Left renal cortex interstitium (tissue), 4 donors: ENCODE data around the gene TRIM32. TPM values are rescaled to one million over a fixed set of nuclear protein-coding genes. Genes with fewer than 3 reads are reported as not detected.

Source experiments
- DNase-seq, 4 donors: peaks; one replicate each; pipeline ENCODE4 v3.0.0-alpha.2; 2013; ENCODE audit warnings: low read depth in 4 of 4, low spot score in 2 of 4, missing footprints in 1 of 4
- polyA plus RNA-seq, 4 donors: library from polyadenylated mRNA; unstranded; fragments of 120-200 nt; gene quantifications; one replicate each; pipeline ENCODE4 v1.2.1, GENCODE V29; 2013; ENCODE audit not compliant: insufficient read length in 4 of 4

The TRIM32 gene, protein sequence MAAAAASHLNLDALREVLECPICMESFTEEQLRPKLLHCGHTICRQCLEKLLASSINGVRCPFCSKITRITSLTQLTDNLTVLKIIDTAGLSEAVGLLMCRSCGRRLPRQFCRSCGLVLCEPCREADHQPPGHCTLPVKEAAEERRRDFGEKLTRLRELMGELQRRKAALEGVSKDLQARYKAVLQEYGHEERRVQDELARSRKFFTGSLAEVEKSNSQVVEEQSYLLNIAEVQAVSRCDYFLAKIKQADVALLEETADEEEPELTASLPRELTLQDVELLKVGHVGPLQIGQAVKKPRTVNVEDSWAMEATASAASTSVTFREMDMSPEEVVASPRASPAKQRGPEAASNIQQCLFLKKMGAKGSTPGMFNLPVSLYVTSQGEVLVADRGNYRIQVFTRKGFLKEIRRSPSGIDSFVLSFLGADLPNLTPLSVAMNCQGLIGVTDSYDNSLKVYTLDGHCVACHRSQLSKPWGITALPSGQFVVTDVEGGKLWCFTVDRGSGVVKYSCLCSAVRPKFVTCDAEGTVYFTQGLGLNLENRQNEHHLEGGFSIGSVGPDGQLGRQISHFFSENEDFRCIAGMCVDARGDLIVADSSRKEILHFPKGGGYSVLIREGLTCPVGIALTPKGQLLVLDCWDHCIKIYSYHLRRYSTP
- polyA plus RNA-seq = 10 to 100 TPM; 21.4 to 23.6 (median 22.2) TPM

GRCh38 chr9:116687074-116687753 lies at the start of gene TRIM32:
TSS of gene TRIM32 (plus strand) at chr9:116687305. CDS start at chr9:116697743, 10,438 bp downstream.
- DNase-seq = peak; percentile 75 to 91 (median 80)

DNA sequence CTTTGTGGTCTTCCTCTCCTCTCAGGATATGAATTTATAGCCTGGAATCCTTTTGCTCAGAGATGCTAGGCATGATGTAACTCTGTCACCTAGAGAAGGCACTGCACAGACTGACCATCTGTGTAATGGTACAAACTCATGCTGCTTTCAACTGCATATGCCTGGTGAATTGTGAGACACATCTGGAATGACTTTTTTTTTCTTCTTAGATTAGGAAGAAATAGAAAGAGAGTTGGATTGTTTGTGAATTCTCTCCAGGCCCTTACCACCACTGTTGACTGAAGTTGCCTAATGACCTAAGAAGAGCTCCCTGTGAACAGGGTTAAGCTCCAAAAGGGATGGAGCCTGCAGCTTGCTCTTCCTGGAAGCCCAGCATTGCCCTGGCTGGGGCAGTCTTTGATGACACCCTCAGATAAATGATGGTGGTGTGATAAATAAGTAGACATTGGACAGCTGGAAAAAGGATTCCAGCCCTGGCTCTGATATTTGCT lies 47.8 kb upstream of the TRIM32 start:
- no peak for DNase-seq

DNA sequence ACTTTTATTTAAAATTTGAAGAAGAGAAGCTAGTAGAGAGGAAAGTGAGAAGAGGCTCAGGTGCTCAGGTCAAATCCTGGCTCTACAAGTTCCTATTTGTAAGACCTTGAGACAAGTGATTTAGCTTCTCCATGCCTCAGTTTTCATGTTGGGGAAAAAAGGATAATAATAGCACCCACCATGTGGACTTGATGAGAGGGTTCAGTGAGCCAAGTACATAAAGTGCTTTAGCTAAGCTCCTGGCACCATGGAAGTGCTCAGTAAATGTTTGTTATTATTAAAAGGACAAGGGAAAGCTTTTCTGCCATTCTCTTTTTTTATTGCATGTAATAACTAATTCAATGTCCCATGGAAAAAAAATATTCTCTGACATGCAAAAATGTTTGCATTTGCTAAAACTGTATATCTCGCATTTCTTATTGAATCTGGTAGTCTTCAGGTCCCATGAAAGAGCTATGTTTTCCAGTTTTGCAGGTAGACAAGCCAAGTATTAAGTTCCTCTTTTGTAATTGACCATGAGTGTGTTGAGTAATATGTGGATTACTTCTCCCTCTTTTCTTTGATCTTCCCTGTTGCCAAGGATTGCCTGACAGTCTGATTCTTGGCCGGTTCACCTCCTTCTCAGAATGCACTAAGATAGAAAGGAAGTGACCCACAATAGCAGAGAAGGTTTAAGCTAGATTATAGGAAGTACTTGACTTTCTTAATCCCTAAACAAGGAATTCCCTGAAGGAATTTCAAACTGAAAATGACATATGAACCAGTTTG lies 45.6 kb upstream of the TRIM32 start:
- no peak for DNase-seq

DNA sequence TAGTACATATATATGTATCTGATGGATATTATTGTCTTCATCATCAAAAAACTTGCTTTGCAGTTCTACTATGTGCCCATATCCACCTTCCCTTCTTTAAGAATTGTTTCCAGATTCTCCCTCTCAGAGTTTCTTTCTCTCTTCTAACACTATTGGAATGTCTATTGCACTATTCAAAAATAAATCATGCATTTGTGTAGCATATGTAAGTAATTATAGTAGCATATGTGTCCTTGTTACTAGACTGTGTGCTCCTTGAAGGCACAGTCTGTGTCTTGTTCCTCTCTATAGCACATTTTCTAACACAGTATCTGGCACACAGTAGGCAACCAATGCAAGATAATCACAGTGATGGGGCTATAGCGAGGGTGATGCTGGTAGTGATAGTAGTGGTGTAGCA lies 43.4 kb upstream of the TRIM32 start:
- DNase-seq = no peak

GRCh38 chr9:116644091-116644688 lies 42.9 kb upstream of the TRIM32 start:
- no peak for DNase-seq

- peak in 1 of 4 donors; percentile 19 for DNase-seq
Observed at GRCh38 chr9:116646661-116647514, 40.2 kb upstream of the TRIM32 start.

DNA sequence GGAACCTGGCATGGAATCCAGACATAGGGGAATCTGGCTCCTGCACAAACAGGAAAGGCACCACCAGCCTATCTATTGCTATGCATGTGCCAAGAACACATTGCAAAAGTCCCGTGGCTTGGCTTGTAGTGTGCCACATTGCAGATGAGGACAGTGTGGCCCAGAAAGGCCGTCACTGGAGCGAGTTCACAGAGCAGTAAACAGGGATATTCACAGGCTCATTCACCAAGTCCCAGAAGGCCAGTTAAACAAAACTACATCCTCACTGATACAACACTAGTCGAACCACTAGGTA lies 39.6 kb upstream of the TRIM32 start:
- no peak for DNase-seq

GRCh38 chr9:116653348-116654058 lies 33.6 kb upstream of the TRIM32 start:
- DNase-seq = no peak

GRCh38 chr9:116654059-116654355 lies 33.1 kb upstream of the TRIM32 start:
- no peak for DNase-seq

- no peak for DNase-seq
Observed at GRCh38 chr9:116656501-116656971, 30.6 kb upstream of the TRIM32 start.

- DNase-seq = no peak
Observed at GRCh38 chr9:116656977-116657376, 30.1 kb upstream of the TRIM32 start.

- DNase-seq = no peak
Observed at GRCh38 chr9:116658265-116658664, 28.8 kb upstream of the TRIM32 start.

- DNase-seq = peak in 3 of 4 donors; percentile 34 to 48 (median 47)
Observed at GRCh38 chr9:116661037-116661954, 25.8 kb upstream of the TRIM32 start.

DNA sequence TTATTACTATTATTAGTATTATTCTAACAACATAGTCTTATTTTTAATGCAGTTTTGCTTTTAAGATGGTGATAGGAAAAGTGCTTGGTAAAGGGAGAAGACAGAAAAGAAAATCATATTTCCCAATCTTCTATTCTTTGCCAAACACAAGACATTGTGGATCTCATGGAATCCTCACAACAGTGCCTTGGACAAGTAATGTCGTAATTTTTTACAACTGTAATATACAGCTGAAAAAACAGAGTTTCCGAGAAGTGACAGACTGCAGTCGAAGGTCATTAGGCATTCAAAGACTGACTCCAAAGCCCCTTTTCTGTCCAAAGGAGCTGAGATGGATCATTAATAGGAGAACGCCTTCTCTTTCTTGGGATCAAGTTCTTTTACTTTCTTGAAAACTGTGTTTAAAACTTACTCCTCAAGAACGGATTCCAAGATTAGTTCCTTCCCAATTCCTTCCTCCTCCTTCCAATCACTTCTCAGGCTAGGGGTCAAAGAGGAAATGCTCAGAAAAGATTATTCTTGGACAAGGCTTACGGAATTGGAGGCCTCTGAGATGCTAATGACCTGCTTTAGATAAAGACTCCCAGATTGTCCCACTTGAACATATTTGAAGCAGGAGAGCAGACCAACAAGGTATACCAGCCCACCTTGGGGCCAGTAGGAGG lies 24.3 kb upstream of the TRIM32 start:
- peak in 2 of 4 donors; percentile 8 to 21 for DNase-seq

DNA sequence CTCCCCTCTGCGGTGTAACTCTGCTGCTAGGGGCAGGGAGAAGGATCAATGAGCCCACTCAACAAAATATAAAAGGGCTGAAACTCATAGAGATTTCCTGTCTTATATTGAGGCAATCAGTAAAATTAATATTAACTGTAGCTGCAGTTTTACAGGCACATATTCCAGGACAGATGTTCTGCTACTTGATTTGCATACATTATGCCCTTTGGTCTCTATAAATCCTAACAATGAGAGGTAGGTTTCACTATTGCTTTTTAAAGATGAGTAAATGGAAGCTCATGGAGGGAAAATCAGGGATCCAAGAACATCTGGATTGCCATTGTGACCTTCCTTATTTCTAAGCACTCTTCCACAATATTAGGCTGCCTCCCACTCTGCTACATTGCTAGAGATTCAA lies 23.5 kb upstream of the TRIM32 start:
- DNase-seq = no peak

GRCh38 chr9:116668970-116669695 lies 18.0 kb upstream of the TRIM32 start:
- no peak for DNase-seq
